GM12874 (cell line): ENCODE data around the gene DPP7.

Source experiments
- TF ChIP-seq, protein P1 (sequence below): IDR thresholded peaks from 2 replicates; pipeline ENCODE4 v1.5.1; 2011; ENCODE audit warnings: low read depth, mild to moderate bottlenecking, control low read depth, low read length, moderate library complexity; ENCODE audit not compliant: insufficient read depth

Gene DPP7

DNA sequence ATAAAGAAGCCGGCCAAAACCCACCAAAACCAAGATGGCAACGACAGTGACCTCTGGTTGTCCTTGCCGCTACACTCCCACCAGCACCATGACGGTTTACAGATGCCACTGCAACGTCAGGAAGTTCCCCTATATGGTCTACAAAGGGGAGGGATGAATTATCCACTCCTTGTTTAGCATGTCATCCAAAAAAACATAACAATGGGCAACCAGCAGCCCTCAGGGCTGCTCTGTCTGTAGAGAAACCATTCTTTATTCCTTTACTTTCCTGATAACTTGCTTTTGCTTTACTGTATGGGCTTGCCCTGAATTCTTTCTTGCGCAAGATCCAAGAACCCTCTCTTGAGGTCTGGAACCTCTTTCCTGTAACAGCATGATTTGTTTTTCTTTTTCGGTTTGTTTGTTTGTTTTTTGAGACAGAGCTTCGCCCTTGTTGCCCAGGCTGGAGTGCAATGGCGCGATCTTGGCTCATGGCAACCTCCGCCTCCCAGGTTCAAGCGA, 39.2 kb downstream of the DPP7 start:
- TF ChIP-seq, protein P1, sequence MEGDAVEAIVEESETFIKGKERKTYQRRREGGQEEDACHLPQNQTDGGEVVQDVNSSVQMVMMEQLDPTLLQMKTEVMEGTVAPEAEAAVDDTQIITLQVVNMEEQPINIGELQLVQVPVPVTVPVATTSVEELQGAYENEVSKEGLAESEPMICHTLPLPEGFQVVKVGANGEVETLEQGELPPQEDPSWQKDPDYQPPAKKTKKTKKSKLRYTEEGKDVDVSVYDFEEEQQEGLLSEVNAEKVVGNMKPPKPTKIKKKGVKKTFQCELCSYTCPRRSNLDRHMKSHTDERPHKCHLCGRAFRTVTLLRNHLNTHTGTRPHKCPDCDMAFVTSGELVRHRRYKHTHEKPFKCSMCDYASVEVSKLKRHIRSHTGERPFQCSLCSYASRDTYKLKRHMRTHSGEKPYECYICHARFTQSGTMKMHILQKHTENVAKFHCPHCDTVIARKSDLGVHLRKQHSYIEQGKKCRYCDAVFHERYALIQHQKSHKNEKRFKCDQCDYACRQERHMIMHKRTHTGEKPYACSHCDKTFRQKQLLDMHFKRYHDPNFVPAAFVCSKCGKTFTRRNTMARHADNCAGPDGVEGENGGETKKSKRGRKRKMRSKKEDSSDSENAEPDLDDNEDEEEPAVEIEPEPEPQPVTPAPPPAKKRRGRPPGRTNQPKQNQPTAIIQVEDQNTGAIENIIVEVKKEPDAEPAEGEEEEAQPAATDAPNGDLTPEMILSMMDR, result no peak

DNA sequence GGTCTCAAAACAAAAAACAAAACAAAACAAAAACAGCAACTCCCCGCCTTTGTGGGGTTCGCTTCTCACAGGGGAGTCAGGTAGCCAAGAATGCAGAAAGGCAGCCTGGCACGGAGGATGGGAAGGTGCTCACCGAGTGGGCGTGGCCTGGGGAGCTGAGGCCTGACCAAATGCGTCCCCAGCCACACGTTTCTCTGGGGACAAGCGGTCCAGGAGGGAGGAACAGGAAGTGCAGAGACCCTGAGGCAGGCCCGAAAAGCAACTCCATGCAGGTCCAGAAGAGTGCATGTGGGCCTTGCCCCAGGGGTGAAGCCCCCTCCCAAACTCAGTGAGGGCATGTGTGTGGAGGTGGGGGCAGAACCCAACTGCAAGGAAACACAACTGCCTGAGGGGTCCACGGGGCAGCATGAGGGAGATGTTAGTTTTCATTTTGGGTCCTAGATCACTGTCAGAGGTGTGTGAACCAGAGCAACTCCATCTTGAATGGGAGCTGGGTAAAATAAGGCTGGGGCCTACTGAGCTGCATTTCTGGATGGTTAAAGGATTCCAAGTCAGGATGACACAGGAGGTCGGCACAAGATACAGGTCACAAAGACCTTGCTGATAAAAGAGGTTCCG, 39.8 kb downstream of the DPP7 start:
- TF ChIP-seq, protein P1, result no peak

DNA sequence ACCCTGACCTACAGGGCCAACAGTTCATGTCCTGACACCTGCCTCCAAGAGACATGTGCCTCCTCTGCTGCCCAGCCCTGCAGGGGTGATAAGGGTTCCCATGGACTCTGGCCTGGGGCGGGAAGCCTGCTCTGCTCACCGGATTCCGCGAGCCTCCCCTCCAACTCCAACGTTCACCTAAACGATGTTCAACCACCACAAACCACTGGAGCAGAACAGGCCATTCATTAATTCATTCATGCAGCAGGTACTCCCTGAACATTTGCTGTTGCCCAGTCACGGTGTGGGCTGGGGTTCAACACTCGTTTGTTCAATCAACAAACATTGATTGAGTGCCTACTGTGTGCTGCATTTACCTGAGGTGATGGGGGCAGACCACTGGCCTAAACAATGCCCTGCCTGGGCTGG, 40.5 kb downstream of the DPP7 start:
- TF ChIP-seq, protein P1, result no peak

DNA sequence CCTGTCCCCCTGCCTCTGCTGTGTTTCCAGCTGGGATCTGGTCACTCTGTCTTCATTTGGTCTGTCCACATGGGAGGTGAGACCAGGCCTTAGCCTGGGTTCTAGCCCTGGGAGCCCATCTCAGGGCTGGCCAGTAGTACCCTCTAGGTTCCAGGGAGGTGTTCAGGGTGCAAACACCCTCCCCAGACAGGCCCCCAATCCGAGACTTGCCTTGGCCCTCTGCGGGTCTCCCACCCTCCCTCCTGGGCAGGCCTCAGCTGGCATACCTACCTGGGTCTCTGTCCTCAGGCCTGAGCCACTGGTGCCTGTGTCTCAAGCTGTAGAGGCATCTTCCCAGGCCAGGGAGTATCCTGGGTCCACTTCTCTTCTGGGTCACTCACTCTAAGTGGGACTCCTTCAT, 43.3 kb downstream of the DPP7 start:
- TF ChIP-seq, protein P1, result no peak

DNA sequence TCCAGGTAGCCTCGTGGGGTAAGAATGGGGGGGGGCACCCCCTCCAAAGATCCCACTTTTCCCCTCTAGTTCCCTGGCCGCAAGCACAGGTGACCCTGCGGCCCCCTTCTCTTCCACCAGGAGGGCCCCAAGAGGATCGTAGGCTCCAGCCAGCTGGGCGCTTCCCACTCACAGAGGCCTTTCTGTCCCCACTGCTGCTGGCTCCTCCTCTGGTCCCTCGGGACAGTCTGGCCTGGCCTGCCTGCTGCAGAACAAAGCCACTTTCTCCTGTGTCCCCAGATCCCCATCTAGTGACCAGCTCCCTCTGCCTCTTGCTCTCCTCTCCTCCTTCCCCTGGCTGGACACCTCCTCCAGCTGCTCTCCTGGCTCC, 43.6 kb downstream of the DPP7 start:
- TF ChIP-seq, protein P1, result no peak

DNA sequence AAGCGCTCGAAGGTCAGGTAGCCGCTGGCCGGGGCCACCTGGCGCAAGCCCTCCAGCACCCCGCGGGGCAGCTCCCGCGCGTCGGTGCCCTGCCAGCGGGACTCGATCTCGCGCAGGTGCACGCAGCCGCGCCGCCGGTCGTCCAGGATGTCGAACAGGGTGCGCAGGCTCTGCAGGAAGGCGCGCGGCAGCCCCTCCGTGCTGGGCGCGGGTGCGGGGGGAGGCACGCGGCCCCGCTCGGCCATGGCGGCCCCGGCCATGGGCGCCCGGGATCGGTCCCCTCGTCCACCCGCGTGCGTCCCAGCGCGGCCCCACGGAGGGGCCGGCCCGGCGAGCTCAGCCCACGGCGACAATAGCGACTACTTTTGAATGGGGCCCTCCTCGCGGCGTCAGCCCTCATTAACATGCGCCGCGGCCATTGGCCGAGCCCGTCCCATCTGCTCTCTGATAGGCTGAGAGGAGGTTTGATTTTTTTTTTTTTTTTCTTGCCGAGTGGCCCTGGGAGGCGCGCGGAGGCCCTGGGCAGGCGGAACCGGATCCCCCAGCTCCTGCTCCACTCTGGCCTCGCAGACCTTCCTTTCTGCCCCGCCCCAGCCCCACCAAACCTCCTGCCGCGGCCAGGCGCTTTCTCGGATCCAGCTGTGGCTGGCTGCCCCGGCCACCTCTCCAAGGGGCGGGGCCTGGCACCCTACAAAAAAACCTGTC, 44.2 kb downstream of the DPP7 start, which contains the start of gene SAPCD2:
Gene SAPCD2 (minus strand): TSS at position 357 of the 705 bp plus-strand sequence. CDS start 97 bp downstream, at position 260.
- TF ChIP-seq, protein P1, result no peak

DNA sequence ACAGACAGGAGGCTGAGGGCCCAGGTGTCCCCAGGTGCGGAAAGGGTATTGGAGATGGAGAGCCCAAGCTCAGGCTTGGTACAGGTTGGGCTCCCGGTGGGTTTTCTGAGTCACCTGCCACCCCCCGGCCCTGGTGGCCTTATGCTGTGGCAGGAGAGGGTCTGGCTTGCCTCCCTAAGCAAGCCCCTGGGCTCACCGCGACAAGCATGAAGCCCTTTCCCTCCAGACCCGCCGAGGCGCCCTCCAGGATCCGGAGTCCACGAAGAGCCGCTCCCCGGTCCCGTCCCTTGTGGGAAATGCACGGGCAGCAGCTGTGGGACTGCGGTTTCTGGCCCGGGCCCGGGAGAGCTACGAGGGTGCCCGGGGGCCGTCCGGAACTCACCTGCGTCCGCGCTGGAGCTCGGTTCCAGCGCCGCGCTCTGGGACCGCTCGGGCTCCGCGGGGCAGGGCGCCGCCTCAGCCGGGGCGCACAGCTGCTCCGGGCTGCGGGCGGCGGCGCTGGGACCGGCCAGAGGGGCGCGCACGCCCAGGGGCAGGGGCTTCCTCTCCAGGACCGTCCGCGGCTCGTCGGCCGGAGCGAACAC, 44.9 kb downstream of the DPP7 start:
- TF ChIP-seq, protein P1, result no peak
